NB4 (cell line): ENCODE results near the gene RCOR2.

Experiments used
- DNase-seq: peaks from one replicate; pipeline ENCODE4 v3.0.0; 2010; ENCODE audit warnings: low read depth
- H3K4me3 ChIP-seq: one replicate; pipeline ENCODE4 v1.5.1; 2011; ENCODE audit warnings: mild to moderate bottlenecking, low read depth, low read length, moderate library complexity
- CTCF ChIP-seq: IDR thresholded peaks from one replicate; pipeline ENCODE4 v1.5.1; 2012; ENCODE audit warnings: low read depth, low read length
- MAX ChIP-seq: IDR thresholded peaks from 2 replicates; pipeline ENCODE4 v1.6.1; 2011; ENCODE audit warnings: low read depth, low read length
- MYC ChIP-seq: IDR thresholded peaks from 2 replicates; pipeline ENCODE4 v1.6.1; 2011; ENCODE audit warnings: low read depth, low read length
- POLR2A ChIP-seq: IDR thresholded peaks from 2 replicates; pipeline ENCODE4 v1.6.1; 2011; ENCODE audit warnings: mild to moderate bottlenecking; ENCODE audit not compliant: insufficient read length; ENCODE audit errors: extremely low read depth

Gene RCOR2

GRCh38 chr11:63906087-63906486 is 10.9 kb downstream of the RCOR2 start:
- TF ChIP-seq MAX (no peak), POLR2A (no peak), MYC (no peak), CTCF (no peak)

GRCh38 chr11:63905179-63905578 is 11.8 kb downstream of the RCOR2 start:
- no peak for DNase-seq
- TF ChIP-seq MAX (no peak), POLR2A (no peak), MYC (no peak), CTCF (no peak)
- no peak overlapping the region for H3K4me3 ChIP-seq

More at GRCh38 chr11:63906087-63906486, 10.9 kb downstream of the RCOR2 start:
- H3K4me3 ChIP-seq, result no peak overlapping the region
- no peak for DNase-seq

GRCh38 chr11:63904743-63905142 is 12.2 kb downstream of the RCOR2 start:
- no peak for DNase-seq
- no peak for TF ChIP-seq MAX
- TF ChIP-seq CTCF, result no peak
- no peak for TF ChIP-seq POLR2A
- no peak for TF ChIP-seq MYC
- H3K4me3 ChIP-seq, result no peak overlapping the region

- no peak overlapping the region for H3K4me3 ChIP-seq
- no peak for TF ChIP-seq MAX
- TF ChIP-seq POLR2A, result no peak
- no peak for TF ChIP-seq CTCF
- TF ChIP-seq MYC, result no peak
- no peak for DNase-seq
These were observed 13.1 kb downstream of the RCOR2 start for GRCh38 chr11:63903884-63904283.

GRCh38 chr11:63901660-63902059 is 15.3 kb downstream of the RCOR2 start:
- peak; percentile 54 for TF ChIP-seq CTCF
- no peak for TF ChIP-seq MAX
- TF ChIP-seq POLR2A, result no peak
- TF ChIP-seq MYC, result no peak
- DNase-seq, result peak; percentile 47
- H3K4me3 ChIP-seq, result no peak overlapping the region
